ENCODE data around the gene PPCDC.

Gene PPCDC

DNA sequence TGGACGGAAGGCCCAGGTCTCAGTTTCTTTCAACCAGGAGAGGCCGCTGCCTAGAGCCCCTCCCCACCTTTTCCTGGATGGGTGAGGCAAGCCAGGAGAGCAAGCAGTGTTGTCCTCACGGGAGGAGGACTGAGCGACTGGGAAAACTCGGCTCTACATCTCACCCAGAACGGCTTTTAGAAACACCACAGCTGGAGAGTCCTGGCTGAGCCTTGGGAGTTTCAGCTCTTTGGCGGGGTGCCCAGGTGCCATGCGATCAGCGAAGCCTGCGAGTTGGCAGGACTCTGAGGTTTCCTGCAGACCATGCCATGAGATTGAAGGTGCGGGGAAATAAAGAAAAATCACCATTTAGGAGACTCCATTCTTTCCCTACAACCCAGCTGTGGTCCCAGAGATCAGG, 26.0 kb downstream of the PPCDC start:
- Mint-ChIP-seq H3K36me3 (peaks cover 3% of the 10 kb centered on the region), H3K9me3 (no peaks in the 10 kb centered on the region), H3K4me3 (no peak overlapping the region), H3K27me3 (no peaks in the 10 kb centered on the region), H3K4me1 (no peaks in the 10 kb centered on the region), H3K27ac (no peak overlapping the region)

DNA sequence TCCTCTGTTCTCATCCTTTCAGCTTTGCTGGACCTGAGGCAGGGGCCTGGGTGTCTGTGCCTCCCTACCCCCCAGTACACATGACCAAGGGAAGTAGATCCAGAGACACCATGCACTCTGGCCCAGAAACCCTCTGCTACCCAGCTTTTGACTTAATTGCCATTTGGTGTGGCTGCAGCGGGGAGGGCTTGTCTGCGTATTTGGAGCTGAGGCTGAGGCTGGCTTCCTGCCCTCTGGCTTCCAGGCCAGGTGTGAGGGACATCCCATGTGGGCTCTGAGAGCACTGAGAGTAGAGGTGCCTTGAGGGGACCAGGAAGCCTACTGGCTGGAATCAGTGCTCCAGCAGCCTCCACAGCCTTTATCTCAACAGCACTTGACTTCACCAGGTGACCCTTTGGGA, 26.9 kb downstream of the PPCDC start:
- peaks cover 3% of the 10 kb centered on the region for H3K36me3 Mint-ChIP-seq
- H3K4me1 Mint-ChIP-seq, result no peaks in the 10 kb centered on the region
- H3K9me3 Mint-ChIP-seq, result no peaks in the 10 kb centered on the region
- no peak overlapping the region for H3K27ac Mint-ChIP-seq
- no peaks in the 10 kb centered on the region for H3K27me3 Mint-ChIP-seq
- H3K4me3 Mint-ChIP-seq, result no peak overlapping the region

DNA sequence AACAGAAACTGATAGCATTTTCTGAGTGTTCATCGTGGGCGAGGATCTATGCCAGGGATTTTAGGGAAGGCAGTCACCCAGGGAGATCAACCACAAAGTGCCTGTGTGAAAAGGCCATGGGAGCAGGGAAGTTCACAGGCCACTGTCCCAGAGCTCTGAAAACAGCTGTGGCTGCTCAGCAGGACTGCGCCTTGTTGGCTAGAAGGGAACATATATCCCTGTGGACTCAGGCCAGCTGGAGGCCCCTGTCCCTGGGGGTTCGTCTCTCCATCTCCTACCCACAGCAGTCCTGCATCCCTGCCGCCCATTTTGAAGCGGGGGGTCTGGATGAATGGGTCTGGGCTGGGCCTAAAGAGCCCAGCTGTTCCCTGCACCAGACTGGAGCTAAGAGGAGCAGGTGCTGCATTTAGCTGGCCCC, 27.8 kb downstream of the PPCDC start:
- H3K36me3 Mint-ChIP-seq, result peaks cover 3% of the 10 kb centered on the region
- no peak overlapping the region for H3K27ac Mint-ChIP-seq
- H3K4me3 Mint-ChIP-seq, result no peak overlapping the region
- H3K4me1 Mint-ChIP-seq, result no peaks in the 10 kb centered on the region
- H3K27me3 Mint-ChIP-seq, result no peaks in the 10 kb centered on the region
- H3K9me3 Mint-ChIP-seq, result no peaks in the 10 kb centered on the region

DNA sequence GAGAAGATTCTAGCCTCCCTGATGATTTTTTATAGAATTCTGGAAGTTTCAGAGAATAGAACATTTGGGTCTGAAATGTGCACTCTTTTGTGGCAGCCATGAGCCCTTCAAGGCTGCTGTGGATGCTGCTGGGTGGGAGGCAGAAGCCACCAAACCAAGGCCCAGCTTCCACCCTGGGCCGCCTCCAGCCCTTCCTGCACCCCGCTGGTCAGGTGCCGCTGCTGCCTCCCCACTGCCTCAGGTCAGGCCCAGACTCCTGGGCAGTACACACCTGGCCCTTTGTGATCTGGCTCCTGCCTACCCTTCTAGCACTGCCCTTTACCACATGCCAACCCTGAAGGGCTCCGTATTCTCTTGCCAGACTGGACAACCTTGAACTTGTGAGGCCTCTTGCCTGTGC, 28.3 kb downstream of the PPCDC start:
- Mint-ChIP-seq H3K36me3 (peaks cover 3% of the 10 kb centered on the region), H3K4me1 (no peaks in the 10 kb centered on the region), H3K27ac (no peak overlapping the region), H3K4me3 (no peak overlapping the region), H3K9me3 (no peaks in the 10 kb centered on the region), H3K27me3 (no peaks in the 10 kb centered on the region)

DNA sequence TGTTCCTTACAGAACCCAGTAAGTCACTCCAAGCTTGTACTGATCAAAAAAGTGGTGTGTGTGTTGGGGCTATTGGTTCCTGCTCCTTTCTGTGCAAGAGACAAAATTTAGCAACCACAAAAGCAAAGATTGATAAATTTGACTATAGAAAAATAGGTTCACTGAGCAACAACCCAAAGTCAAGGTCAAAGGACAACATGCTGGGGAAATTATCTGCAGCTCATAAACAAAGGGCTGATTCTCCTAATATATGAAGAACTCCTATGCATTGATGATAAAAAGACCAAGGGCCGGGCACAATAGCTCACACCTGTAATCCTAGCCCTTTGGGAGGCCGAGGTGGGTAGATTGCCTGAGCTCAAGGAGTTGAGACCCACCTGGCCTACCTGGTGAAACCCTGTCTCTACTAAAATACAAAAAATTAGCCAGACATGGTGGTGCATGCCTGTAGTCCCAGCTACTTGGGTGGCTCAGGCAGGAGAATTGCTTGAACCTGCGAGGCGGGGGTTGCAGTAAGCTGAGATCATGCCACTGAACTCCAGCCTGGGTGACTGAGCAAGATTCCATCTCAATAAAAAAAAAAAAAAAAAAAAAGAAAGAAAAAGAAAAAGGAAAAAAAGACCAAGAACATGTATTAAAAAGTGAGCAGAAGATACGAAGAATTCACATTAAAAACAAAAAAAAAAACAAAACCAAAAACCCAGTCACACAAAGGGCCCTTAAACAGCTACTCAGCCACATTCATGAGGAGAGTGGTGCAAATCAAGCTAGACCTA, 29.8 kb downstream of the PPCDC start:
- Mint-ChIP-seq H3K9me3 (no peaks in the 10 kb centered on the region), H3K4me3 (no peak overlapping the region), H3K36me3 (peaks cover 3% of the 10 kb centered on the region), H3K27me3 (no peaks in the 10 kb centered on the region), H3K27ac (no peak overlapping the region), H3K4me1 (no peaks in the 10 kb centered on the region)

DNA sequence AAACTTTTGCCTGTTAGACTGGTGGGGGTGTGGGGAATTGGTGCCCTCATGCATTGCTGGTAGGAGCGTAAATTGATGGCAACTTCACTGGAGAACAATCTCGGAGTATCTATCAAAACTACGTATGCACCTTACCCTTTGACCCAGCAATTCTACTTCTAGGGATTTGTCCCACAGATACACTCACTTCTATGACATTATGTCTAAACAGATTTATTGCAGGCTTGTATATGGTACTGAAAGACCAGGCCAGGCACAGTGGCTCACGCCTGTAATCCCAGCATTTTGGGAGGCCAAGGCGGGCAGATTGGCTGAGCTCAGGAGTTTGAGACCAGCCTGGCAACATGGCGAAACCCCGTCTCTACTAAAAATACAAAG, 30.3 kb downstream of the PPCDC start:
- Mint-ChIP-seq H3K36me3 (peaks cover under 1% of the 10 kb centered on the region), H3K27ac (no peak overlapping the region), H3K4me3 (no peak overlapping the region), H3K4me1 (no peaks in the 10 kb centered on the region), H3K27me3 (no peaks in the 10 kb centered on the region), H3K9me3 (no peaks in the 10 kb centered on the region)

DNA sequence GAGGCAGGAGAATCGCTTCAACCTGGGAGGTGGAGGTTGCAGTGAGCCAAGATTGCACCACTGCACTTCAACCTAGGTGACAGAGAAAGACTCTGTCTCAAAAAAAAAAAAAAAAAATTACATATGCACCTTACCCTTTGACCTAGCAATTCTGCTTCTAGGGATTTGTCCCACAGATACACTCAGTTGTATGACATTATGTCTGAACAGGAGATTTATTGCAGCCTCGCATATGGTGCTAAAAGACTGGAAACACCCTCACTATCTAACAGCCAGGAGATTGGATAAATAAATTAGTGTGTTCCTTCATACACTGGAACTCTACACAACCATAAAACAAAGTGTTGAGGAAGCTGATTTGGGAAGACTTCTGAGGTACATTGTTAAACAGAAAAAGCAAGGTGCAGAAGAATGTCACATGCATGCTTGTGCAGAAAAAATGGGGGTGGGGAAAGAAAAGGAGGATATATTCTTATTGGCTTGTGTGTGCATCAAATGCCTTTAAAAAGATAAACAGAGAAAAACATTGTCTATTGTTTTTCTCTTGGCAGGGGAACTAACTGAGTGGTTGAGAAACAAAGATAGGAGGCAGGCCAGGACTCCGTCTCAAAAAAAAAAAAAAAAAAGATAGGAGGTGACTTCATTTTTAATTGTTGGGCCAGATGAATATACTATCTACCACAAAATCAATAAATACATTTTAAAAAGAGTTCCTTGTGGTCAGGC, 30.9 kb downstream of the PPCDC start:
- Mint-ChIP-seq H3K4me3 (no peak overlapping the region), H3K27ac (no peak overlapping the region), H3K9me3 (no peaks in the 10 kb centered on the region)

DNA sequence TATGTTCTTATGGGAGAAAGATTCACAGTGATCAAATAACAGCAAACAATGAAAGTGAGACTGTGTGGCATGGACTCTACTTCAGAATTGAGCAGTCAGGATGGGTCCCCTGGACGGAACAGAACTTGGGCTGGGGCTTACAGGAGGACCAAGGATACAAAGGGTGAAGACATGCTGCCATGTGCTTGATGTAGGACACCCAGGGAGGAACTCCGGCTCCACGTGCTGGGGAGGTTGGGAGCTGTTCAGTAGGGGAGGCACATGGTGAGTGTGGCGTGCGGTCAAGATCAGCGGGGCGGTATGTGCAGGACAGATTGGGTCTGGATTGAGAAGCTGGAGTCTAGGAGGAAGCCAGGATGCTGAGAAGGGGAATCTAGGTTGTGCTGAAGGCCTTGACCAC, 32.6 kb downstream of the PPCDC start:
- Mint-ChIP-seq H3K36me3 (no peaks in the 10 kb centered on the region), H3K9me3 (no peaks in the 10 kb centered on the region), H3K27me3 (no peaks in the 10 kb centered on the region), H3K27ac (no peak overlapping the region), H3K4me1 (no peaks in the 10 kb centered on the region), H3K4me3 (no peak overlapping the region)

More for the DNA sequence above, 30.9 kb downstream of the PPCDC start:
- H3K4me1 Mint-ChIP-seq, result no peaks in the 10 kb centered on the region
- no peaks in the 10 kb centered on the region for H3K27me3 Mint-ChIP-seq
- no peaks in the 10 kb centered on the region for H3K36me3 Mint-ChIP-seq

DNA sequence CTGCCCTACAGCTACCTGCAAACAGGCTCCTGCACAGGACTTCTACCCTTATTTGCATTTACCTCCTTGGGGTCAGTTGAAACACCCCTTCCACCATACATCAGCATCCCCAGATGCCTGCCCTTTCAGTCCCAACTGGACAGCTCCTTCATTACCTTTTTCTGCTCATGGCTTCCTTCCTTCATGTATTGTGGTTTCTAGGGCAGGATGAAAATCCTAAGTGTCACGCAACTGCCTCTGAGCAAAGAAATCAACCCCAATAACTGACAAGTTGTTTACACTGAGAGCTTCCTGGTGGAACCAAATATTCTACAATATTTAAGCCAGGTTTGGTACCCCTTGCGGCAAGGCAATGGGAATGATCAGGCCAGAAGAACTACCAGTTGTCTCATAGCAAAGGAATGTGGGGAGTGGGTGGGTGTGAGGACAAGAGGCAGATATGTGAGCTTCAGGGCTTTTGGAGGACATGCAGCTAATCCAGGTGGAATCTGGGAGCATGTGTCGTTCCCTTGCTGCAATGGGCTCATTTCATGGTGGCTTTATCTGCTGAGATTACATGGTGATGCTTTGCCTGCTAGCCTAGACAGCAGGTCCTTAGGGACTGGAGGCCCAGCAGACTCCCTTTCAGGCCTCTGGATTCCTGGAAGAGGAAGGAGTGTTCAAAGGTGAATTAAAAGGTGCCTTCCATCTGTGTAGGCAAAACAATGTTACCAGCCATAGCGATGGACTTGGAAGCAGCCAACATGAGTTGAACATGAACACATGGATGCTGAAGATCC, 34.9 kb downstream of the PPCDC start:
- no peaks in the 10 kb centered on the region for H3K36me3 Mint-ChIP-seq
- no peaks in the 10 kb centered on the region for H3K27me3 Mint-ChIP-seq
- H3K4me3 Mint-ChIP-seq, result no peak overlapping the region
- no peaks in the 10 kb centered on the region for H3K9me3 Mint-ChIP-seq
- no peaks in the 10 kb centered on the region for H3K4me1 Mint-ChIP-seq
- H3K27ac Mint-ChIP-seq, result no peak overlapping the region

DNA sequence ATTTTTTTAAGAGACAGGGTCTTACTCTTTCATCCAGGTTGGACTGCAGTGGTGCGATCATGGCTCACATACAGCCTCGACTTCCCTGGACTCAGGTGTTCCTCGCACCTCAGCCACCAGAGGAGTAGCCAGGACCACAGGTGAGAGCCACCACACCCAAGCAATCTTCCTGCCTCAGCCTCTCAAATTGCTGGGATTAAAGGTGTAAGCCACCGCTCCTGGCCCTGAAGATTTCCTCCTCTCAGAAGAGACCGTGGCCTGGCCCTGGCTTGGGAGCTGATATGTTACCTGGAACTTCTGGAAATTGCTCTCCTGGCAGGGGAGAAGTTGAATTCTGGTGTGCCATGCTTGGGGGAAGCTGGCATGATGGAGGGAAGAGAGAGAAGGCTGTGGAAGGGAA, 36.2 kb downstream of the PPCDC start:
- Mint-ChIP-seq H3K27me3 (no peaks in the 10 kb centered on the region), H3K27ac (no peak overlapping the region), H3K36me3 (no peaks in the 10 kb centered on the region), H3K4me1 (no peaks in the 10 kb centered on the region), H3K9me3 (no peaks in the 10 kb centered on the region), H3K4me3 (no peak overlapping the region)

DNA sequence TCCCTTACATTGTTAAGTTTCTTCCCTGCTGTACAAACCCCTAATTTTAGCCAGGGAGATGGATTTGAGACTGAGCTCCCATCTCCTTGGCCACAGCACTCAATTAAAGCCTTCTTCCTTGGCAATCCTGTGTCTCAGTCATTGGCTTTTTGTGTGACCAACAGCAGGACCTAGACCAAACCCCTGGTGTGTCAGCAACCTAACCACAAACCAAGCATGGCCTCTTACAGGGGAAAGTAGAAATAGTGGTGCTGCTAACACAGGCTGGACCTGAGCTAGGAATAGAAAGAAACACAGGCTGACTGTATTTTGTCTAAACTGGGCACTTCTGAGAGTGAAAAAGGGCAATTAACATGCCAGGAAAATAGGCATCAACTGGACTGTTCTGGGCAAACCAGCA, 37.9 kb downstream of the PPCDC start:
- H3K27me3 Mint-ChIP-seq, result no peaks in the 10 kb centered on the region
- no peak overlapping the region for H3K27ac Mint-ChIP-seq
- H3K4me1 Mint-ChIP-seq, result peaks cover 12% of the 10 kb centered on the region
- no peak overlapping the region for H3K4me3 Mint-ChIP-seq
- H3K9me3 Mint-ChIP-seq, result no peaks in the 10 kb centered on the region
- no peaks in the 10 kb centered on the region for H3K36me3 Mint-ChIP-seq

DNA sequence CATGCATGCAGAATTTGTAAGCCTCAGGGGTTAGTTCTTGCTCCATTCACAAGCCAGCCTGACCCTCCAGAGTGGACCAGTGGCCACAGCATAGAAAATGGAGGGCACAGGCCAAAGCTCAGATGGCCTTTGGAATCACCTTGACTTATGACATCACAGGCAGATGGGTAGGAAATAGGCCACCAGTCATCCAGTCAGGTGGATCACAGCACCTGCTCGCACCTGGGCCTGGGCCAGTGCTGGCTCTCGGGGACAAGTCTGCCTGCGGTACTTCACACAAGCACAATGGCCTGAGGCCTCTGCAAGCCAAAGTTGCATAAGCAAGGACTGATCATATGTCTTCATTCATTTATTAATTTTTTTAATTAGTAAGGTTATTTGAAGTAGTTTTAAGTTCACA, 39.3 kb downstream of the PPCDC start:
- peaks cover 27% of the 10 kb centered on the region for H3K4me1 Mint-ChIP-seq

DNA sequence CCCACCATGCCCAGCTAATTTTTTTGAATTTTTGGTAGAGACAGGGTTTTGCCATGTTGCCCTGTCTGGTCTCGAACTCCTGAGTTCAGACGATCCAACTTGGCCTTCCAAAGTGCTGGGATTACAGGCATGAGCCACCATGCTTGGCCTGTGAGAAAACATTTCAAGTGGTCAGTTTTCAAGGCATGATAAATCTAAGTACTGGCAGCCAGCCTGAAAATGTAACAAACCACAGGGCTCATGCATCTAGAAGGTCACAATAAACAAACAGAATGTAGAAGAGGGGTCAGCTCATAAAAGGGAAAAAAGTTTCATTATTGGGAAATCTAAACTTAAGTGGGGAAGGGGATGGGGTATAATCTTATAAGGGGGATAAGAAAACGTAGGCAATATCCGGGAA, 39.9 kb downstream of the PPCDC start:
- H3K36me3 Mint-ChIP-seq, result no peaks in the 10 kb centered on the region
- H3K4me3 Mint-ChIP-seq, result no peak overlapping the region
- no peak overlapping the region for H3K27ac Mint-ChIP-seq
- no peaks in the 10 kb centered on the region for H3K9me3 Mint-ChIP-seq
- H3K4me1 Mint-ChIP-seq, result peaks cover 27% of the 10 kb centered on the region
- H3K27me3 Mint-ChIP-seq, result no peaks in the 10 kb centered on the region

More for the DNA sequence above, 39.3 kb downstream of the PPCDC start:
- Mint-ChIP-seq H3K27me3 (no peaks in the 10 kb centered on the region), H3K27ac (no peak overlapping the region), H3K36me3 (no peaks in the 10 kb centered on the region), H3K4me3 (no peak overlapping the region), H3K9me3 (no peaks in the 10 kb centered on the region)

DNA sequence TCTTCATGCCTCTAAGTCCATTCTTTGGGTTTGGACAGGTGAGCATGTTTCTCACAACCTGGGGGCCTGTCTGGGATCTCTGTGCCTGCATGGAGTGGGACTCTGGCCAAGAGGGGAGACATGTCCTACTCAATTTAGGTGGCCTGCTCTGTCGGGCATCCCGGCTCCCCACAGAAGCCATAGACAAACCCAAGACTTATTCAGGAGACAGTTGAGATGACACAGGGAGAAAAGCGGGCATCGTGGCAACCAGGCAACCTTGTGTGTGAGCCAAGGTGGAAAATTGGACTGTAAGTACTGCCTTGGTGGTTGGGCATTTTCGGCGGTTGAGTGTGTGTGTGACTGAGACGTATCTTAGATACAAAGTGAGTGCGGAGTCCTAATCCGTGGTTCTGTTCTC, 40.5 kb downstream of the PPCDC start:
- peaks cover 27% of the 10 kb centered on the region for H3K4me1 Mint-ChIP-seq

DNA sequence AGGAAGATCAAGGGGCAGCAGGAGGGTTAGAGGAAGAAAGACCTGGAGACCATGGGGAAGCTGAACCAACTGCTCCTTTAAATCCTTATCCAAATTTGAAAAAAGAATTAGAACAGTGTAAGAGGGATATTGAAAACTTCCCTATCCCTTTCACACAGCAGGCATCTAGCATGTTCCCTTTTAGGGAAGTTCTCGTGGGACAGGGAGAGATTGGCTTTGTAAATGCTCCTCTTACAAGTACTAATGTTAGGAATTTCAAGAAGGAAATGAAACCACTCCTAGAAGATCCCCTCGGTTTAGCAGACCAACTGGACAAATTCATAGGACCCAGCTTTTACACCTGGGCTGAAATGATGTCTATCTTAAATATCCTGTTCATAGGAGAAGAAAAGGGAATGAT, 41.5 kb downstream of the PPCDC start:
- Mint-ChIP-seq H3K4me1 (peaks cover 27% of the 10 kb centered on the region), H3K4me3 (no peak overlapping the region), H3K36me3 (peaks cover 4% of the 10 kb centered on the region), H3K27ac (no peak overlapping the region), H3K27me3 (peaks cover 3% of the 10 kb centered on the region), H3K9me3 (no peaks in the 10 kb centered on the region)

More for the DNA sequence above, 40.5 kb downstream of the PPCDC start:
- H3K9me3 Mint-ChIP-seq, result no peaks in the 10 kb centered on the region
- H3K27ac Mint-ChIP-seq, result no peak overlapping the region
- no peak overlapping the region for H3K4me3 Mint-ChIP-seq
- H3K36me3 Mint-ChIP-seq, result no peaks in the 10 kb centered on the region
- H3K27me3 Mint-ChIP-seq, result no peaks in the 10 kb centered on the region

DNA sequence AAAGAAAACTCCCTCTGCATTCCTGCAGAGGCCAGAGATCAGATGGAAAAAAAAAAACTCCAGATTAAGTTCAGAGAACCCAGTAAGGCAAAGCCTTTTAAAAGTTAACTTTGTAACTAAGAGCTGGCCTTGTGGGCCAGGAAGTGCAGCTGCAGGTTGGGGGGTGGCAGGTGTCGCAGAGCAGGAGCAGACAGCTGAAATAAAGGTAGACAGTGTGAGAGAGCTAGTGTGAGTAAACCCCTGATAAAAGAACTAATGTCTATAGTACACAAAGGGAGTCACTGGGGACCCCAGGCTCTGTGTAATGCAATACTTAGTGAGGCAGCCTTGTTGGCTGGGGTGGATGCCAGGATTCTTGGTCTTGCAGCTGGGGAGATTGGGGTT, 42.1 kb downstream of the PPCDC start:
- H3K27ac Mint-ChIP-seq, result no peak overlapping the region
- peaks cover 4% of the 10 kb centered on the region for H3K36me3 Mint-ChIP-seq
- peaks cover 27% of the 10 kb centered on the region for H3K4me1 Mint-ChIP-seq
- no peaks in the 10 kb centered on the region for H3K9me3 Mint-ChIP-seq
- H3K4me3 Mint-ChIP-seq, result no peak overlapping the region
- H3K27me3 Mint-ChIP-seq, result peaks cover 3% of the 10 kb centered on the region

Measured in activated naive CD4-positive, alpha-beta T cell treated with anti-CD3 and anti-CD28 coated beads, Interleukin-2, amount 50 U/mL, for 24 hours (primary cell).